GM21360 (cell line): Measurements from ENCODE around the gene TRPC4.

Experiments used
- ATAC-seq: cut with Tn5 transposase; IDR thresholded peaks from one replicate; pipeline ENCODE4 v1.9.1; 2021; ENCODE audit warnings: mild to moderate bottlenecking, moderate library complexity; ENCODE audit not compliant: unreplicated experiment

TRPC4 gene

DNA sequence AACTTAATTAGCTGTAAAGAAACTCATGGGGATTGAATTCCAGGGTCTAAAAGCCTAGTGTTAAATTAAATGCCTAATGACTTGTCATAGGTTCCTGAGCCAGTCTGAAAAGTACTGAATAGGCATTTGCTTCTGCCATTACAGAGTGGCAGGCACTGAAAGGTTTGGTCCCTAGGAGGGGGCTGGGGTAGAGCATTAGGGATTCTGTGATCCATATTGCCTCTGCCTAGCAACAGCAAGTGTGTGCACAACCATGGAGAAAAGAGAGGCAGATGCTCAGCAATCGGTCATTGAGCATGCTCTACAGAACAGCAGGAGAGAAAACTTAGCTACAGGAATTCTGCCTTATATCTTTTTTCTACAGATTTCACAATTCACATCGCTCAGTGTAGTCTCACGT is 133.5 kb downstream of the TRPC4 start:
- no peak for ATAC-seq

DNA sequence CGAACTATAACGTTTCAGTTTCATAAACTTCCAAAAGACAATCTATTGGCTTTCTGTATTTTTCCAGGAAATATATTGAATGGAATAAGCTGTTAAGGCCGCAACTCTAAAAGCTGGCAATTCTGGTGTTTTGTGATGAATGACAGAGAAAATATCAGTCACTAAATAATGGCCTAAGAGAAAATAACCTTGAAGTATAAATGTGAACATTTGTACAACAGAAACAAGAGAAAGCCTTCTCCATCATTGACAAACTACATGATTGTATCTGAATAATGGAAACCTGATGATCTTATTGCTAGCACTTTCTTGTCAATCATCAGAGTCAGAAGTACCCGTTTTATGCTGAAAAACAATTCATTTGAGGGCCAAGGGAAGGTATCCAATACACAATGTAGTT is 134.3 kb downstream of the TRPC4 start:
- no peak for ATAC-seq

DNA sequence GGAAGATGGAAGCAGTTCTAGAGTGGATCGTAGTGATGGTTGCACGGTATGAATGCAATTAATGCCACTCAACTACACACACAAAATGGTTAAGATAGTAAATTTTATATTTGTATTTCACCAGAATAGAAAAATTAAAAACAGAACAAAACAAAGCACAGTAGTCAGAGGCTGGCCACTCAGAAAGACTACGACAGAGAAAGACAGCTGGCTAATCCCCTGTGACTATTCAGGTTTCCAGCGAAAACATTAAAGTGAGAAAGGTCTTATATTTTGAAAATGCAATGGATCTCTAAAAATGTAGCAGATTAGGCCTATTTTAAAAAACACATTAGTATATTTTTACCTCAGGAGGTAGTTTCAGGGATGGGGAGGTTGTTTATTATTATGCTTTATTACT is 139.7 kb downstream of the TRPC4 start:
- ATAC-seq = no peak

DNA sequence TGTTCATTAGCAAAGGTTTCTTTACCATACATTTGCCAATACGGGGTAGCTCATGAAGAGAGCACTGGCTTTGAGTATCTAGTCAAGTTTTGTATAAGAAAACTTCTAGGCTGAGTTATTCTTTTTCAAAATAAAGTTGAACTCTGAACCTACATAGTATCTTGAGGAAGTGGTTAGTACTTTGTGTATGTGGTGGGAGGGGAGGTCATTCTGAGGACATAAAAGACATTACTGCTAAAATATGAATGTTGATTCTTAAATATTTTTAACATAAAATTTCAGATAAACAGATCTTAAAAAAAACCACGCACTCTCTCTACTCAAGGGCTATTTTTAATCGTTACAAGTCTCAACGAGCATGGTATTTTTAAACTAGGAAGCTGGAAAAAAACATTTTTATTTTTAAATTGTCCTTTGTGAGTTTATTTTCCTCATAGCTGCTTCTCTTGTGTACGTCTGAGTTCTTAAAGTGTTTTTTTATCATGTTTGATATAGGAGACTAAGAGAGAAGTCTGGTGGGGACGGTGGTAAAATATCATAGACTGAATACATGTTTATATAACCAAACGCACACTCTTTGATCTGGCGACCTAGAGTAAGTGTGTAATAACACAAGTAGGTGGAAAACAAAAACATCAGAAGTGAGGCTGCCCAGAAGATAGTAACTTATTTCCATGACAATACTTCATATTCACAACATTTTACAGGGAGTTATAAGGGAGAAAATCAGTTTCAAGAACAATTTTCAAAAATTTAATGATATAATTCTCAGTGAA is 153.0 kb downstream of the TRPC4 start:
- no peak for ATAC-seq

DNA sequence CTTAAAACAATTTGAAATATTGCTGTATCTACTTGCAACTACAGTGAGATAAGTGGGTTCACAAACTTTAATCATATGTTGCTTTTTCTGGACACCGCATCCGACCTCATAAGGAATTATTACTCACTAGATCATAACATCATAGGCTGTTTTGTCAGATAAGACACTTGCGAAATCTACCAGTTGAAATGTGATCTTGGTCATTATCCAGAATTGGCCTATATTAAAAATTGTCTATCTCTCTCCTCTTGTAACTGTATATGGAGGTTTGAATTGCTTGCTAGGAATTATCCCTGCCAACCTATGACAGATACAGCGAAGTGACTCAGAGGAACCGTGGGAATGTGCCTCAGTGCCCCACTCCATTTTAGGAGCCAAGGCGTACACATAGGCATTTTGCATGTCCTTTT is 154.0 kb downstream of the TRPC4 start:
- no peak for ATAC-seq

DNA sequence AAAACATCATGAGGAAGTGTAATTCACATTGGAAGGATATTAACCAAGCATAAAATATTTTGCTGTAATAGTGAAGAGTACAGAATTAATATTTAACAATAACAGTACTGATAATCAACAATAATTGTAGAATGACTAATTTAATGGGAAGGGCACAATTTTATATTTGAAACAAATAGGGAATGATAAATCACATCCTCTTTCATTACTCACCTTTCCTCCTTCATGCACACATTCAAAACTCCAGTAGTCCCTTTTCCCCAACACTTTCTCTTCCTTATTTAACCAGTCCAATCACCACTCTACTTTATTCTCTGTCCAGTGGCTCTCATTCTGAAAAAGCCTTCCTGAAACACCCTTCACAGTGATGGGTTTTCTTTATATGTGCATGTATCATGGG is 160.3 kb downstream of the TRPC4 start:
- no peak for ATAC-seq

DNA sequence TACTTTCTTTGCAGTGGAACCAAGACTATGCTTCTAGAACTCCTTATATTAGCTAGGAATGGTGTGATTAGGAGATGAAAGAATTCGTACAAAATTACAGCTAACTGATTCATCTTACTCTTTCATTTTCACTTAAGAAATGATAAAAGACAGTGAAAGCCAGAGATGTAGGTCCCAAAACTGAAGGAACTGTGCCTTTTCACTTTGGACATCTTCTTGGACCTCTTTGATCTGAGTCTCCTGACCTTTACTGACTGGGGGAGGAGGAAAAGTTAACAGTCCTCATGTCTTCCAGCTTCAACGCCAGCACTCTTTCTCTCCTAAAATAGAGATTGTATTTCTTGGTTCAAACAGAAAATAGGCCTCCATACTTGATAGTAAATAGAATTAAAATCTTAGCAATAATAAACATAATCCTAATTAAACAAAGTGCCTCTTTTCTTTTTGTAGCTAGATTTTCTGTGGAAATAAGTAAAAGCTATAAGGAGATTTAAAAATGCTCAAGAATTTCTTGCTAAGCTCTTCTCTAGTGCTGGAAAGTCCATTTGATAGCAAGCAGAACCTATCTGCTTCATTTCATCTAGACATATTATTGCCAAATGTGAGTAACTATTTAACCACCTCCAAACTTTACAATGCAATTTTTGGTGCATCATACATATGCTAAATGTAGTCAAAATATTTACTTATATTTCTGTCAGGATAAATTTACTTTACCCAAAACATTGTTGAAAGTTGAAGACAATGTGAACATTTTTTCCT is 161.7 kb downstream of the TRPC4 start:
- no peak for ATAC-seq

DNA sequence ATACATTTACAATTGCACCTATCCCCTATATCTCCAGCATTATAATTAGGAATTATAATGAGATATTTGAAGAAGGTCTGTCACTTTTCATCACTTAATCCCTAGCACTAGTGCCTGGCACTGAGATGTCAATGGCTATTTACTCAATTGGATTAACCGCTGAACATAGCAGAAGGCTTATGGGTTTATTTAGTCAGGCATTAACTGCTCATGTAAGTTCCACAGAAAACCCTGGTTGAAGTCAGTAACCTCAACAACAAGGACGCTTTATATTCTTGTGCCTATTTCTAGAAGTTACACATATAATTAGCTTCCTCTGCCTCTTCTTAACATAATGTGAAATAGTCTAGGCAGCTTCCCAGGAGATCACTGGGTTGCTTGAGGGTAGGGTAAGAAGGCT is 163.5 kb downstream of the TRPC4 start:
- no peak for ATAC-seq

DNA sequence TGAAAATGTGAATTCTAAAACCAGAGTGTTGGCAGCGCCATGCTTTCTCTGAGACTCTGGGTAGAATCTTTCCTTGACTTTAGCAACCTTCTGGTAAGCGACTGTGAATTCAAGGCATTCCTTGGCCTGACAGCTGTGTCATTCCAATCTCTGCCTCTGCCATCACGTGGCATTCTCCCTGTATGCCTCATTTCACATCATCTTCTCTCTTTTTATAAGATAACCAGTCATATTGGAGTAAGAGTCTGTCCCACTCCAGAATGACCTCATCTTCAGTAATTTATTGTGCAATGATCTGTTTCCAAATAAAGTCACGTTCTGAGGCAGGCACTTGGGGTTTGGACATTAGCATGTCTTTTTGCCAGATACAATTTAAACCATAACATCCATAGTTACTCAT is 167.6 kb downstream of the TRPC4 start:
- no peak for ATAC-seq

DNA sequence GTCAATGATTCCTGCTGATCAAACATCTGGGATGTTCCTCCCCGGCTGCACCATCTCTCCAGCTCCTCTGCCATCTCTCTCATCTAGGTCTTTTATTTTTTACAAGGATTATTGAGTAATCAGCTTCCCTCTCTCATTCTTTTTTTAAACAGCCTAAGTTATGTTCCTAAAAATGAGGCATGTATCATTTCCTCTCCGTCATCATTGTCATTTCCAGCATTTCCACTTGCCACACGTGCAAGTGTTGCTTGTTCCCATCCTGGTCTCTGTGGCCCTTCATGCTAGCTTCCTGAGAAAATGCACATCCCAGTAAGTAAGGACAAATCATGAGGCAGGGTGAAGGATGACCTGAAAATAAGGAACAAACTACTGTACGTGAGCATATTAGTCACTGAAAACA is 168.3 kb downstream of the TRPC4 start:
- ATAC-seq = no peak

DNA sequence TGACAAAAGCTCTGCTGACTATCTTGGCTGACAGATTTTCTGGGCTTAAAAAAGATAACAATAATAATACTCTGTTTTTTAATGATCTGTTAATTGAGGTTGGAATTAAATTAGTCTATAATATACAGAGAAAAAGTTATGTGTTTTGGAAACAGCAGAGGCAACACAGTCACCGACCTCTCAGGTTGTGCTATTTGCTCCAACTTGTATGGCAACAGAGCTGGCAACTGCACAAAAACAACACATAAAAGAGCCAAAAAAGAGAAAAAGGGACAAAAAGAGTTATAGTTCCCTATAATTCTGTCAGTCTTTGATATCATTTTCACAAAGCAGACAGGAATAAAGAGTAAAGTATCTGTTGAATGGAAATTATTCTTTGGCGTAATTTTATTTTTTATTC is 168.7 kb downstream of the TRPC4 start:
- no peak for ATAC-seq

DNA sequence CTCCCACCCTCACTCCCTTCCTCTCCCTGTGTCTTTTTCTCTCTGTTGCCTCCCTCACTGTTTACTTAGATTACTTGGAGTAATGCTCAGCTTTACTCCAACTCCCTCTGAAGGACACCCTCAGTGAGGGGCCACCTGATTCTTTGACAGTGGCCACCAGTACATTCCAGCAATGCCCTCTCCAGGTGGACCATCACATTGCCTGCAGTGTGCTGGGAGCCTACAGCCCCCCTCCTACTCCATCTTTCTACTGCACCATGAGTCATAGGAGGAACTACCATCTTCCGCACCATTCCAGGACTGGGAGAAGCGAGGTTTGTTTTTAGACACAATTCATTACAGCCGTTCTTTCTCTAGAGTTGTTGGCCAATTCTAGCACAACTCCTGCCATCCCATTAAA is 174.4 kb downstream of the TRPC4 start:
- ATAC-seq = no peak

DNA sequence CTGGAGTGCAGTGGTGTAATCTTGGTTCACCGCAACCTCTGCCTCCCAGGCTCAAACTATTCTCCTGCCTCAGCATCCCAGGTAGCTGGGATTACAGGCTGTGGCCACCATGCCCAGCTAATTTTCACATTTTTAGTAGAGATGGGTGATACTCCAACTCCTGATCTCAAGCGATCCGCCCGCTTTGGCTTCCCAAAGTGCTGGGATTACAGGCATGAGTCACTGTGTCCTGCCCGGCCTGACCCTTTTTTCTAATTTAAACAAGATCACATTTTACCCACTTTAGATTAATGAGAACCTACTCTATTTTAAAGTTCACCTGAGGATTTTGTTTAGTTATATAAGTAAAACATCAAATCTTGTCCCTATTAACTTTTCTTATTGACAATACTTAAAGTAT is 179.2 kb downstream of the TRPC4 start:
- no peak for ATAC-seq

DNA sequence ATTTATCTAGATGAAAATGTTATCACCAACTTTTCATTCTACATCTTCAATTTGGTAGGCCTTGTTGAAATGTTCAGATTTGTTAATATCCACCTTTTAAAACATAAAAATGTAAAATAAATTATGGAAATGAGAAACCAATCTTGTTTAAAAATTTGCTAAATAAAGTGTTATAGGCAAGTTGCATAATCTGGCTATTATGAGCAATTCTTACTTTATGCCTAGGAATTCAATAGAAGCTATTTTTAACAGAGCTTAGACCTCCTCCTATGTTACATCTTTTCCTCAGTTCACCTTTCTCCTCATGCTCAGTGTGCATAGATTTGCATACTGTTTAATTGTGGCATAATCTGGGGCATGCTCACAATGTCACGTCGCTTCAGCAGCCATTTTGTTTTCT is 183.1 kb downstream of the TRPC4 start:
- no peak for ATAC-seq

DNA sequence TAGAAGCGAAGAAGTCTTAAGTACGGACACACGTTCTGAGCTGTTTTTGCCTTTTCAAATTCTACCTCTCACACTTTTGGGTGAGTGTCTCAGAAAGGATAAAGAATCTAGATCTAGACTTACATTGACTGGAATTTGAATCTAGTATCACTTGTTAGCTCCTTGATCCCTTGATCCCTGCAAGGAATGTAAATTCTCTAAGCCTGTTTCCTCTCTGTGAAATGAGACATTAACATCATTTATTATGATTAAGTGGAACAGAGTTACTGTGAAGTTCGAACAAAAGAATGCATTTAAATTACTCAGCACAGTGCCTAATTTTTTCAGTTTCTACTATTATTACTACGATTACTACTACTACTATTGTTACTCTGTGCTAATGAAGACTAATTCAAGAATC is 184.4 kb downstream of the TRPC4 start:
- ATAC-seq = no peak

DNA sequence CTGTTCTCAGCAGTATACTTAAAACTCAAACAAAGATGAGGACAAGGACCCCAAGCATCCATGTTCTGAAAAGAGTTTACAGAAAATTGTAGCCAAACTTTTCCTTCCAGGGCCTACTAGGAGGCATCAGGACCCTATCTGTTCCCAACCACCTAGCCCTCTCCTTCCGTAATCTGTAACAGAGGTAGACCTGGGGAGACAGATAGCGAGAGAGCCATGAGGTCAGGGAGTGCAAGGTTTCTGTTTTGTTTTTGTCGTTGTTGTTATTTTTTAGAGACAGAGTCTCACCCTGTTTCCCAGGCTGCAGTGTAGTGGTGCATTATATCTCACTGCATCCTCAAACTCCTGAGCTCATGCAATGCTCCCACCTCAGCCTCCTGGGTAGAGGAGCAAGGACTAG is 187.1 kb downstream of the TRPC4 start:
- ATAC-seq = no peak

DNA sequence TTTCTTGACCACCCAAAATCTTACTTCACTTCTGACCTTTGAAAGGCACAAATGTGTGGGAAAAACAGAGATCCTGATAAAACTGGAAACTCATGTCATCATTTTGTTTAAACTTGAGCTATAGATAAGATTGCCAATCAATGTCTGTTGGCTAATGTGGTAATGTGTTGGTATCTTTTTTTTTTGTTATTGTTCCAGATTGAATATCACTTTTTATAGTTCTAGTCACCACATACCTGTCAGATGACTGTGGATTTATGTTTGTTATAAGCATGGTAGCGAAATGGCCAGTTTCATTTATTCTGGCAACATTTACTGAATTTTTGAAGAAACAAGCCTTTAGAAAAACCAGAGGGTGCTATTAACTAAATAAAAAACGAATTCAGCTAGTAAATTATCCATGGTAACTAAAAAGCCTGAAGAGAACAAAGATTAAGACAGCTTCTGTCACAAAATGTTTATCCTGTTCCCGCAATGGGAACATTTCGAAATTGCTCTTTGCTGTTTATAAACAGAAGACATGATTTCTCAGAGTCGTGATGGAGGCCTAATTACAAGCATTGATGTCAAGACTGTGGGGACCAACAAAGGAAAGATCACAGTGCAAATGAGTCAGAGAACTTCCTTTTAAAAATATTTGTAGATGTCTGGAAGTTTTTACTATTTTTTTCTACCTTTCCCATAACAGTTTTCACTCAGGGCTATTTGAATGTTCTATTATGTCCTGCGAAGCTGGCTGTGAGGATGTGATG is 188.1 kb downstream of the TRPC4 start:
- no peak for ATAC-seq

DNA sequence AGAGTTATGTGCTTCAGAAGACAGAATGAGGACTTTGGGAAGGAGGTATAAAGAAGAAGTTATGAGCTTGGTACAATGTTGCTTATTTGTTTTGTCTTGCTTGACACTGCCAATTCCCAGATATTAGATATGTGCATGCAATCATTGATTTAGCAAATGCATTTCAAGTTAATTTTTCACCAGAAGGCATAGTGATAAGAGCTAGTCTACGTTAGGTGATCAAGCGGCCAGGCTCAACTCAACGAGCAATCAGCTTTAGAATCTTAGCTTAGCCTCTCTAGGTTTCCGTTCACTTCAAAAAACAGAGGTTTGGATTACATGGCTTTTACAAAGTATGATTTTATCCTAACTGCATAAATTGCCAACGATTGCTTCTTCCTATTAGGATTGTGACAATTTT is 189.4 kb downstream of the TRPC4 start:
- ATAC-seq = no peak

DNA sequence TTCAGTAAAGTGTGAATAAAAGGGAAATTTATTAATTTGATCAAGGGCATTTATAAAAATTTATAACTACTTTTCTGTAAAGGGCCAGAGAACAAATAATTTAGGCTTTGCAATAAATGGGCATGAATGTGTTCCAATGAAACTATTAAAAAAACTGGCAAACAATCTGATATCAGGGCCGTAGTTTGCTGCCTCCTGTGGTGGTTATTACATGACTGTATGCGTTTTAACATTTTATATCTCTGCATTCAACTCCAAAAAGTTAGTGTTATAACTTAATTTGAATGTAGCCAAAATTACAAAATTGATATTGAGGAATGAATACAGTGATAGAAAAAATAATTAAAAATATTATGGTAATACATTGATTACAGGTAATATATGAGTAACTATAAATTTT is 190.5 kb downstream of the TRPC4 start:
- ATAC-seq = no peak

DNA sequence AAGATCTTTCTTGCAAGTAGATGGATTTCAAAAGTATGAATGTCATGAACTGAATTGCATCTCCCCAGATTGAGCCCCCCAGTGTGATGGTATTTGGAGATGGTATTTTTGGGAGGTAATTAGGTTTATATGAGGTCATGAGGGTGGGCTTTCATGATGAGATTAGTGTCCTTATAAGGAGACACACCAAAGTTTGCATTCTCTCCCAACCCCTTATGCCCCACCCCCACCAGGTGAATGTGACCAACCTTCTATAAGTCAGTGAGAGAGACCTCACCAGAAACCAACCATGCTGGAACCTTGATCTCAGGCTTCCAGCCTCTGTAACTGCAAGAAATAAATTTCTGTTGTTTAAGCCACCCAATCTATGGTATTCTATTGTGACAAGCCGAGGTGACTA is 199.7 kb downstream of the TRPC4 start:
- ATAC-seq = no peak

DNA sequence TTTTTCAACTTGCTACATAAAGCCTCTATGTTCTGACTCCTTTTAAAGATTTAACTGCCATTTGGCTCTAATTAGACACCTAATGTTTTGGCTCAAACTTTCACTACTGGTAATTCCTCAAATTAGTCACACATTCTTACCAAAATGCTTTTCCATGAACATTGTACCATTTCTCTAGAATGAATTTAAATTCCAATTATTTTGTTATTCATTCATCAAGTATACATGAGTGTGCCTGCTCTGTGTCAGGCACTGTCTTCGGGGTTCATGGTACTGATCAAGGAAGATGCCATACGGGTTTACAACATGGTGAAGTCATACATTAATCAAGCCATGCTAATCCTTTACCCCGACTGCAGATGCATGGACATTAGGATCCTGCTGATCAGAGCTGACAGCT is 201.9 kb downstream of the TRPC4 start:
- ATAC-seq = no peak

DNA sequence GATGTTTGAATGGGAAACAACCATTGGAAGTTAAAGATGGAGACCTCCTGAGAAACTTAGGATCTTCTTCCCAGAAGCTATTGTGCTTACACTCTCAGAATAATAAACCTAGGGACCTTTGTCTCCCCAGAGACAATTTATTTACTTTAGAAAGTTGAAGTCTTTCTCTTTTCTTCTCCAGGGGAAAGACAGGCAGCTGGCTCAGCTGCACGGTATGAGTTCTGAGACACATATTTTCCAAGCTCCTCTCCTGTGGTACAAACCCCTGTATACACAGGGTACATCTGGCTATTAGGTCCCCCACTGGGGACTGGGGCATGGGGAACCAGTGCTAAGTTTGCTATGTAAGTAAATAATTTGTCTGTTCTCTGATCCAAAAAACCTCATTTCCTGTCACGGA is 203.5 kb downstream of the TRPC4 start:
- ATAC-seq = no peak
